H9 (cell line): Measurements from ENCODE around the gene MED15. TPM values are rescaled to one million over a fixed set of nuclear protein-coding genes. Genes with fewer than 3 reads are reported as not detected.
A peak's percentile ranks its signal among the peaks of the same experiment; 100 is the strongest.

Source experiments
- DNase-seq: peaks from one replicate; pipeline ENCODE4 v3.0.0-alpha.2; 2017
- H2AFZ ChIP-seq: one replicate; pipeline ENCODE4 v1.6.1; 2013; ENCODE audit warnings: mild to moderate bottlenecking, low read length, control low read depth, moderate library complexity
- H2AK5ac ChIP-seq: 2 replicates; pipeline ENCODE4 v1.6.1; 2013; ENCODE audit warnings: low read length, control low read depth, mixed read lengths; ENCODE audit not compliant: insufficient read length
- H2BK120ac ChIP-seq: one replicate; pipeline ENCODE4 v1.6.1; 2013; ENCODE audit warnings: low read depth, mild to moderate bottlenecking, low read length, control low read depth, inconsistent platforms; ENCODE audit not compliant: poor library complexity, severe bottlenecking
- H2BK12ac ChIP-seq: 2 replicates; pipeline ENCODE4 v1.6.1; 2013; ENCODE audit warnings: low read length, control low read depth, mixed read lengths, low read depth; ENCODE audit not compliant: insufficient read length
- H2BK15ac ChIP-seq: 2 replicates; pipeline ENCODE4 v1.6.1; 2013; ENCODE audit warnings: low read depth, low read length, control low read depth
- H2BK20ac ChIP-seq: one replicate; pipeline ENCODE4 v1.6.1; 2013; ENCODE audit warnings: low read depth, mild to moderate bottlenecking, low read length, control low read depth, inconsistent platforms; ENCODE audit not compliant: poor library complexity, severe bottlenecking
- H2BK5ac ChIP-seq: 2 replicates; pipeline ENCODE4 v1.6.1; 2013; ENCODE audit warnings: low read length, control low read depth, mixed read lengths; ENCODE audit not compliant: insufficient read length
- H3K14ac ChIP-seq: 2 replicates; pipeline ENCODE4 v1.6.1; 2013; ENCODE audit warnings: low read length, control low read depth; ENCODE audit not compliant: insufficient read depth
- H3K18ac ChIP-seq: 2 replicates; pipeline ENCODE4 v1.6.1; 2013; ENCODE audit warnings: low read depth, mild to moderate bottlenecking, mixed read lengths, low read length, control low read depth; ENCODE audit not compliant: insufficient read length
- H3K23ac ChIP-seq: 2 replicates; pipeline ENCODE4 v1.6.1; 2013; ENCODE audit warnings: low read length, control low read depth, mixed read lengths, low read depth; ENCODE audit not compliant: insufficient read length
- H3K23me2 ChIP-seq: 2 replicates; pipeline ENCODE4 v1.6.1; 2013; ENCODE audit warnings: low read depth, mild to moderate bottlenecking, mixed read lengths, low read length, control low read depth; ENCODE audit not compliant: insufficient read length, poor library complexity, severe bottlenecking
- H3K27ac ChIP-seq: 2 replicates; pipeline ENCODE4 v1.5.1; 2013; ENCODE audit warnings: low read length, control low read depth, mixed read lengths, low read depth; ENCODE audit not compliant: insufficient read length
- H3K27me3 ChIP-seq: 2 replicates; pipeline ENCODE4 v1.6.1; 2013; ENCODE audit warnings: low read length, control low read depth, inconsistent platforms; ENCODE audit not compliant: insufficient read depth
- H3K4ac ChIP-seq: 2 replicates; pipeline ENCODE4 v1.6.1; 2013; ENCODE audit warnings: low read depth, mild to moderate bottlenecking, control low read depth, inconsistent platforms, low read length, moderate library complexity
- H3K4me1 ChIP-seq: 2 replicates; pipeline ENCODE4 v1.6.1; 2013; ENCODE audit warnings: low read length, control low read depth, inconsistent platforms; ENCODE audit not compliant: insufficient read depth
- H3K4me2 ChIP-seq: 2 replicates; pipeline ENCODE4 v1.6.1; 2013; ENCODE audit warnings: low read length, control low read depth, mixed read lengths; ENCODE audit not compliant: insufficient read length, insufficient read depth
- H3K56ac ChIP-seq: 2 replicates; pipeline ENCODE4 v1.6.1; 2013; ENCODE audit warnings: low read depth, mild to moderate bottlenecking, mixed read lengths, low read length, control low read depth; ENCODE audit not compliant: insufficient read length
- H3K79me1 ChIP-seq: 2 replicates; pipeline ENCODE4 v1.6.1; 2013; ENCODE audit warnings: low read depth, mild to moderate bottlenecking, moderate library complexity, low read length, control low read depth, inconsistent platforms; ENCODE audit not compliant: insufficient read depth, poor library complexity, severe bottlenecking
- H3K79me2 ChIP-seq: 2 replicates; pipeline ENCODE4 v1.6.1; 2013; ENCODE audit warnings: low read length, control low read depth, inconsistent platforms; ENCODE audit not compliant: insufficient read depth
- H3K9ac ChIP-seq: 2 replicates; pipeline ENCODE4 v1.6.1; 2013; ENCODE audit warnings: low read length, control low read depth, mixed read lengths; ENCODE audit not compliant: insufficient read length; ENCODE audit errors: extremely low read depth
- H3K9me3 ChIP-seq: one replicate; pipeline ENCODE4 v1.6.1; 2013; ENCODE audit warnings: low read depth, low read length, inconsistent platforms; ENCODE audit not compliant: control insufficient read depth
- H3T11ph ChIP-seq: one replicate; pipeline ENCODE4 v1.6.1; 2013; ENCODE audit warnings: mild to moderate bottlenecking, low read length, control low read depth, inconsistent platforms
- H4K20me1 ChIP-seq: one replicate; pipeline ENCODE4 v1.6.1; 2013; ENCODE audit not compliant: control insufficient read depth, insufficient read length, insufficient read depth
- H4K5ac ChIP-seq: 2 replicates; pipeline ENCODE4 v1.6.1; 2013; ENCODE audit warnings: low read depth, mild to moderate bottlenecking, mixed read lengths, low read length, control low read depth; ENCODE audit not compliant: insufficient read length
- H4K8ac ChIP-seq: replicated peaks from 2 replicates; pipeline ENCODE4 v1.6.1; 2013; ENCODE audit warnings: low read length, control low read depth, mixed read lengths, low read depth; ENCODE audit not compliant: insufficient read length
- H4K91ac ChIP-seq: 2 replicates; pipeline ENCODE4 v1.6.1; 2013; ENCODE audit warnings: low read depth, mild to moderate bottlenecking, moderate library complexity, mixed read lengths, low read length, control low read depth; ENCODE audit not compliant: insufficient read length
- H3K27ac Mint-ChIP-seq, 3 experiments: 2 replicates in 2 of 3; 3 replicates in 1 of 3; pipeline ENCODE4 v1.8.0; 2020 to 2021; ENCODE audit warnings: mixed read lengths in 3 of 3, mild to moderate bottlenecking in 1 of 3, moderate library complexity in 1 of 3
- H3K27me3 Mint-ChIP-seq: 2 replicates; pipeline ENCODE4 v1.8.0; 2021; ENCODE audit warnings: low read depth, mild to moderate bottlenecking, moderate library complexity, mixed read lengths
- H3K36me3 Mint-ChIP-seq, 3 experiments: 2 replicates in 2 of 3; 3 replicates in 1 of 3; pipeline ENCODE4 v1.8.0; 2020 to 2021; ENCODE audit warnings: low read depth in 3 of 3, mixed read lengths in 3 of 3; ENCODE audit not compliant: insufficient read depth in 1 of 3
- H3K4me1 Mint-ChIP-seq, 2 experiments: 2 replicates each; pipeline ENCODE4 v1.8.0; 2020; ENCODE audit warnings: mixed read lengths in 2 of 2
- H3K4me3 Mint-ChIP-seq, 2 experiments: 2 replicates in 1 of 2; 3 replicates in 1 of 2; pipeline ENCODE4 v1.8.0; 2020 to 2021; ENCODE audit warnings: mild to moderate bottlenecking in 2 of 2, mixed read lengths in 2 of 2, moderate library complexity in 1 of 2
- H3K9me3 Mint-ChIP-seq, 2 experiments: 2 replicates in 1 of 2; 3 replicates in 1 of 2; pipeline ENCODE4 v1.8.0; 2020; ENCODE audit warnings: mild to moderate bottlenecking in 2 of 2, mixed read lengths in 2 of 2, moderate library complexity in 1 of 2
- WGBS: extraction: QIAGEN DNeasy Blood & Tissue Kit; methylation state at CpG from one replicate; pipeline ENCODE4 v1.1.7; 2013; ENCODE audit warnings: missing lambda C conversion rate, low lambda C conversion rate, mixed read lengths; ENCODE audit not compliant: insufficient read length; ENCODE audit errors: extremely low coverage; 5-methylcytosine and 5-hydroxymethylcytosine counted together
- total RNA-seq: library from RNA; stranded (reverse); gene quantifications from 2 replicates; pipeline ENCODE4 v1.2.1, GENCODE V29; 2021
- TF ChIP-seq, protein P1 (sequence below): fragments of 200-600 bp; sonication (generic); conservative IDR thresholded peaks from 3 replicates; pipeline ENCODE4 v1.8.0; 2021; ENCODE audit warnings: antibody characterized with exemption, mild to moderate bottlenecking

MED15 gene
- total RNA-seq, 1 experiment from 2014 or later, result 47.4 TPM

GRCh38 chr22:20610757-20611156, 103.3 kb downstream of the MED15 start:
- H2BK120ac ChIP-seq, result no peak overlapping the region
- no peak overlapping the region for H3K23ac ChIP-seq
- no peak overlapping the region for H2BK12ac ChIP-seq
- no CpG with 5 or more reads among the region's 8 CpGs for WGBS
- H2BK5ac ChIP-seq, result no peak overlapping the region
- no peaks in the 10 kb centered on the region for H3K27me3 Mint-ChIP-seq
- no peak overlapping the region for H4K8ac ChIP-seq
- no peak overlapping the region for H3K4me3 Mint-ChIP-seq
- no peak overlapping the region for H3K27ac ChIP-seq
- no peaks in the 10 kb centered on the region for H4K20me1 ChIP-seq
- H4K91ac ChIP-seq, result no peak overlapping the region
- no peaks in the 10 kb centered on the region for H3K36me3 Mint-ChIP-seq
- TF ChIP-seq, protein P1, sequence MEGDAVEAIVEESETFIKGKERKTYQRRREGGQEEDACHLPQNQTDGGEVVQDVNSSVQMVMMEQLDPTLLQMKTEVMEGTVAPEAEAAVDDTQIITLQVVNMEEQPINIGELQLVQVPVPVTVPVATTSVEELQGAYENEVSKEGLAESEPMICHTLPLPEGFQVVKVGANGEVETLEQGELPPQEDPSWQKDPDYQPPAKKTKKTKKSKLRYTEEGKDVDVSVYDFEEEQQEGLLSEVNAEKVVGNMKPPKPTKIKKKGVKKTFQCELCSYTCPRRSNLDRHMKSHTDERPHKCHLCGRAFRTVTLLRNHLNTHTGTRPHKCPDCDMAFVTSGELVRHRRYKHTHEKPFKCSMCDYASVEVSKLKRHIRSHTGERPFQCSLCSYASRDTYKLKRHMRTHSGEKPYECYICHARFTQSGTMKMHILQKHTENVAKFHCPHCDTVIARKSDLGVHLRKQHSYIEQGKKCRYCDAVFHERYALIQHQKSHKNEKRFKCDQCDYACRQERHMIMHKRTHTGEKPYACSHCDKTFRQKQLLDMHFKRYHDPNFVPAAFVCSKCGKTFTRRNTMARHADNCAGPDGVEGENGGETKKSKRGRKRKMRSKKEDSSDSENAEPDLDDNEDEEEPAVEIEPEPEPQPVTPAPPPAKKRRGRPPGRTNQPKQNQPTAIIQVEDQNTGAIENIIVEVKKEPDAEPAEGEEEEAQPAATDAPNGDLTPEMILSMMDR, result no peak
- no peak overlapping the region for H3K4me2 ChIP-seq
- H3T11ph ChIP-seq, result no peak overlapping the region
- peaks cover 10 to 11% of the 10 kb centered on the region in 2 experiments for H3K4me1 Mint-ChIP-seq
- H3K14ac ChIP-seq, result no peak overlapping the region
- H3K79me1 ChIP-seq, result no peaks in the 10 kb centered on the region
- H3K9ac ChIP-seq, result no peak overlapping the region
- no peak overlapping the region for H2BK20ac ChIP-seq
- no peak overlapping the region for H4K5ac ChIP-seq
- peak overlapping the region in 1 of 3 experiments; percentile 25; a peak in 3 of 7 replicates for H3K27ac Mint-ChIP-seq
- no peaks in the 10 kb centered on the region for H3K27me3 ChIP-seq
- no peak overlapping the region for H2AFZ ChIP-seq
- no peaks in the 10 kb centered on the region for H3K23me2 ChIP-seq
- H3K9me3 Mint-ChIP-seq, result no peaks in the 10 kb centered on the region
- H3K79me2 ChIP-seq, result no peaks in the 10 kb centered on the region
- no peak overlapping the region for H3K18ac ChIP-seq
- H2AK5ac ChIP-seq, result no peak overlapping the region
- H3K4ac ChIP-seq, result no peak overlapping the region
- no peaks in the 10 kb centered on the region for H3K9me3 ChIP-seq
- no peak overlapping the region for H3K56ac ChIP-seq
- no peaks in the 10 kb centered on the region for H3K4me1 ChIP-seq
- DNase-seq, result no peak
- no peak overlapping the region for H2BK15ac ChIP-seq
